IMR-90 (cell line): ENCODE measurements around the gene PANK4. TPM values are rescaled to one million over a fixed set of nuclear protein-coding genes. Genes with fewer than 3 reads are reported as not detected.

Source experiments
- ATAC-seq: fragments of 200-7000 bp; cut with Tn5 transposase; 2 replicates; pipeline ENCODE4 v1.9.1; 2020; ENCODE audit warnings: low read depth, mild to moderate bottlenecking, moderate library complexity
- BruUV-seq: library from RNA; stranded (reverse); fragments of 400-500 nt; replicated peaks from 2 replicates; lab custom pipeline; 2021; lab: Mats Ljungman, UMichigan
- CTCF ChIA-PET: fragments of 300-600 bp; formaldehyde crosslinking; extraction: SDS; loops from one replicate; lab custom pipeline; 2021; ENCODE audit warnings: antibody characterized with exemption; lab: Yijun Ruan, JAX
- POLR2A ChIA-PET: fragments of 300-600 bp; sonication (Branson Sonifier 250); formaldehyde crosslinking; loops from one replicate; lab custom pipeline; 2022; ENCODE audit warnings: antibody characterized with exemption; ENCODE audit not compliant: unreplicated experiment; lab: Charles Lee
- DNase-seq: peaks from one replicate; pipeline ENCODE4 v3.0.0; 2013
- H2AFZ ChIP-seq: replicated peaks from 2 replicates; pipeline ENCODE3; 2013; ENCODE audit warnings: low read length, mild to moderate bottlenecking; ENCODE audit not compliant: poor library complexity
- H2AK5ac ChIP-seq: 2 replicates; pipeline ENCODE4 v1.6.1; 2013; ENCODE audit warnings: low read depth, low read length, inconsistent platforms
- H2AK9ac ChIP-seq: replicated peaks from 2 replicates; pipeline ENCODE3; 2013; ENCODE audit warnings: mild to moderate bottlenecking, low read depth, low read length, moderate library complexity; ENCODE audit not compliant: poor library complexity
- H2BK120ac ChIP-seq: 2 replicates; pipeline ENCODE4 v1.6.1; 2013; ENCODE audit warnings: low read depth, low read length, inconsistent platforms
- H2BK15ac ChIP-seq: 3 replicates; pipeline ENCODE4 v1.6.1; 2013; ENCODE audit warnings: low read depth, low read length, inconsistent platforms
- H2BK20ac ChIP-seq: 2 replicates; pipeline ENCODE4 v1.6.1; 2013; ENCODE audit warnings: low read depth, mild to moderate bottlenecking, inconsistent platforms, low read length, moderate library complexity
- H2BK5ac ChIP-seq: 2 replicates; pipeline ENCODE4 v1.6.1; 2013; ENCODE audit warnings: mild to moderate bottlenecking, low read depth, low read length, inconsistent platforms; ENCODE audit not compliant: poor library complexity, severe bottlenecking
- H3K14ac ChIP-seq: replicated peaks from 2 replicates; pipeline ENCODE4 v1.6.1; 2013; ENCODE audit warnings: low read depth, low read length, inconsistent platforms
- H3K18ac ChIP-seq: 2 replicates; pipeline ENCODE4 v1.6.1; 2013; ENCODE audit warnings: low read depth, low read length, control low read depth
- H3K23ac ChIP-seq: 2 replicates; pipeline ENCODE4 v1.6.1; 2013; ENCODE audit warnings: low read depth, low read length, inconsistent platforms
- H3K27ac ChIP-seq: 2 replicates; pipeline ENCODE4 v1.5.1; 2013; ENCODE audit warnings: mild to moderate bottlenecking, control low read depth, low read length; ENCODE audit not compliant: insufficient read depth
- H3K27me3 ChIP-seq: 2 replicates; pipeline ENCODE4 v1.6.1; 2013; ENCODE audit warnings: low read length; ENCODE audit not compliant: control insufficient read depth, insufficient read depth
- H3K36me3 ChIP-seq: 2 replicates; pipeline ENCODE4 v1.6.1; 2013; ENCODE audit warnings: low read length, mixed read lengths; ENCODE audit not compliant: control insufficient read depth, insufficient read depth
- H3K4ac ChIP-seq: 2 replicates; pipeline ENCODE4 v1.6.1; 2013; ENCODE audit warnings: low read depth, low read length, inconsistent platforms
- H3K4me1 ChIP-seq: 2 replicates; pipeline ENCODE4 v1.6.1; 2013; ENCODE audit warnings: low read length, mixed read lengths; ENCODE audit not compliant: control insufficient read depth, insufficient read depth
- H3K4me2 ChIP-seq: 2 replicates; pipeline ENCODE4 v1.6.1; 2013; ENCODE audit warnings: low read depth, mild to moderate bottlenecking, control low read depth, low read length, moderate library complexity
- H3K4me3 ChIP-seq: 2 replicates; pipeline ENCODE4 v1.5.1; 2013; ENCODE audit warnings: low read depth, mild to moderate bottlenecking, control low read depth, low read length, moderate library complexity; ENCODE audit not compliant: insufficient read depth
- H3K56ac ChIP-seq: 2 replicates; pipeline ENCODE4 v1.6.1; 2013; ENCODE audit warnings: low read length, inconsistent platforms; ENCODE audit not compliant: insufficient read depth; ENCODE audit errors: extremely low read depth
- H3K79me1 ChIP-seq, 2 experiments: 2 replicates each; pipeline ENCODE4 v1.6.1; 2013; ENCODE audit warnings: low read length in 2 of 2, inconsistent platforms in 1 of 2, low read depth in 1 of 2
- H3K9ac ChIP-seq: 2 replicates; pipeline ENCODE4 v1.6.1; 2013; ENCODE audit warnings: low read depth, low read length, control low read depth
- H3K9me1 ChIP-seq: 2 replicates; pipeline ENCODE4 v1.6.1; 2013; ENCODE audit warnings: low read length, inconsistent platforms; ENCODE audit not compliant: insufficient read depth
- H3K9me3 ChIP-seq: 2 replicates; pipeline ENCODE4 v1.6.1; 2013; ENCODE audit warnings: low read length; ENCODE audit not compliant: control insufficient read depth, insufficient read depth
- H4K20me1 ChIP-seq: 2 replicates; pipeline ENCODE4 v1.6.1; 2013; ENCODE audit warnings: low read length, inconsistent platforms; ENCODE audit not compliant: insufficient read depth
- H4K5ac ChIP-seq: 2 replicates; pipeline ENCODE4 v1.6.1; 2013; ENCODE audit warnings: mild to moderate bottlenecking, low read depth, low read length, control low read depth
- H4K8ac ChIP-seq, 2 experiments: 2 replicates each; pipeline ENCODE4 v1.6.1; 2013; ENCODE audit warnings: low read depth in 2 of 2, low read length in 2 of 2, control low read depth in 1 of 2, inconsistent platforms in 1 of 2
- H4K91ac ChIP-seq: 2 replicates; pipeline ENCODE4 v1.6.1; 2013; ENCODE audit warnings: low read depth, low read length, inconsistent platforms; ENCODE audit not compliant: insufficient read depth
- CEBPB ChIP-seq: IDR thresholded peaks from 2 replicates; pipeline ENCODE4 v1.6.1; 2012; ENCODE audit warnings: low read depth, low read length, improper control_type of control experiment
- ELK1 ChIP-seq: fragments of 150-350 bp; IDR thresholded peaks from 2 replicates; pipeline ENCODE4 v1.6.1; 2016; ENCODE audit warnings: low read depth, mild to moderate bottlenecking, low read length, moderate library complexity, borderline replicate concordance
- FOS ChIP-seq: fragments of 150-350 bp; IDR thresholded peaks from 2 replicates; pipeline ENCODE4 v1.6.1; 2016; ENCODE audit warnings: low read depth, low read length
- MAFK ChIP-seq: IDR thresholded peaks from 2 replicates; pipeline ENCODE4 v1.6.1; 2012; ENCODE audit warnings: low read depth, low read length, improper control_type of control experiment
- MAZ ChIP-seq: IDR thresholded peaks from 2 replicates; pipeline ENCODE4 v1.6.1; 2012; ENCODE audit warnings: low read depth, mild to moderate bottlenecking, low read length, improper control_type of control experiment, moderate library complexity, borderline replicate concordance
- POLR2A ChIP-seq: IDR thresholded peaks from 2 replicates; pipeline ENCODE4 v1.6.1; 2012; ENCODE audit warnings: mild to moderate bottlenecking, low read depth, low read length
- RAD21 ChIP-seq: IDR thresholded peaks from 2 replicates; pipeline ENCODE4 v1.6.1; 2012; ENCODE audit warnings: low read length, improper control_type of control experiment
- RCOR1 ChIP-seq: IDR thresholded peaks from 2 replicates; pipeline ENCODE4 v1.6.1; 2012; ENCODE audit warnings: mild to moderate bottlenecking, low read length, improper control_type of control experiment; ENCODE audit not compliant: insufficient replicate concordance
- RFX5 ChIP-seq: IDR thresholded peaks from 2 replicates; pipeline ENCODE4 v1.8.0; 2012; ENCODE audit warnings: low read depth, mild to moderate bottlenecking, low read length, moderate library complexity
- SMC3 ChIP-seq: fragments of 150-350 bp; IDR thresholded peaks from 2 replicates; pipeline ENCODE4 v1.6.1; 2016; ENCODE audit warnings: low read depth, mild to moderate bottlenecking, antibody characterized with exemption, low read length, moderate library complexity
- WGBS, 2 experiments: methylation state at CpG; one replicate each; pipeline versions ENCODE4 v1.1.5 to v1.1.7; 2013; ENCODE audit warnings: missing lambda C conversion rate in 2 of 2; ENCODE audit not compliant: insufficient read length in 1 of 2; ENCODE audit errors: extremely low coverage in 2 of 2; 5-methylcytosine and 5-hydroxymethylcytosine counted together
- dilution Hi-C: fragments of 300-500 bp; cut with HindIII; formaldehyde crosslinking; loops from one replicate; pipeline ENCODE4 v1.14.3; 2018; ENCODE audit warnings: low sequenced_read_pairs; ENCODE audit not compliant: unreplicated experiment
- in situ Hi-C: fragments of 300-500 bp; cut with MboI; formaldehyde crosslinking; loops from 3 replicates; pipeline ENCODE4 v1.14.3; 2019; ENCODE audit warnings: low sequenced_read_pairs, inconsistent platforms, mixed read lengths
- intact Hi-C: fragments of 100-400 bp; cut with micrococcal nuclease; formaldehyde crosslinking; loops from 2 replicates; pipeline ENCODE4 v1.10.0; 2022
- polyA plus RNA-seq, 3 experiments: library from polyadenylated mRNA; depleted of rRNA; stranded (reverse); fragments of >200 nt; gene quantifications; 2 replicates each; pipeline ENCODE4 v1.2.3, GENCODE V29; 2012; ENCODE audit warnings: low replicate concordance in 1 of 3
- total RNA-seq: library from RNA; depleted of rRNA; stranded (reverse); fragments of >200 nt; gene quantifications from 2 replicates; pipeline ENCODE4 v1.2.3, GENCODE V29; 2012
- TF ChIP-seq, protein P1 (sequence below): fragments of 150-350 bp; IDR thresholded peaks from 2 replicates; pipeline ENCODE4 v1.6.1; 2017; ENCODE audit warnings: mild to moderate bottlenecking, antibody characterized with exemption, low read length, low read depth
- TF ChIP-seq, protein P2 (sequence below): conservative IDR thresholded peaks from 2 replicates; pipeline ENCODE4 v1.5.1; 2012; ENCODE audit warnings: mild to moderate bottlenecking, low read depth, low read length, improper control_type of control experiment

The PANK4 gene
- total and polyA plus RNA-seq, 2 of the 4 experiments (the other 2 are of a cell fraction) = 14.0 to 18.5 TPM

GRCh38 chr1:2470290-2471158 lies 55.9 kb downstream of the PANK4 start:
- DNase-seq = no peak
- no TSS peak for BruUV-seq
- no peak overlapping the region for H3K23ac ChIP-seq
- ATAC-seq = no peak
- H3K9ac ChIP-seq = no peak overlapping the region
- no peaks in the 10 kb centered on the region for H4K20me1 ChIP-seq
- H3K4ac ChIP-seq = no peak overlapping the region
- no peak overlapping the region for H4K91ac ChIP-seq
- no peak overlapping the region for H3K27ac ChIP-seq
- intact Hi-C loops (no loop called here), dilution Hi-C loops (no loop called here), in situ Hi-C loops (no loop called here)
- ChIA-PET POLR2A (interaction anchor here (0.6 kb wide), 1 partner anchor 9 kb away, joined by 3 read pairs; no protein-coding TSS in a partner anchor), CTCF (interaction anchor here (1.3 kb wide), 1 partner anchor 10 kb away, joined by 3 read pairs; no protein-coding TSS in a partner anchor)
- H2BK15ac ChIP-seq = no peak overlapping the region
- H3K27me3 ChIP-seq = peaks cover 34% of the 10 kb centered on the region; the same call in 1 of the 2 replicates
- H2BK120ac ChIP-seq = no peak overlapping the region
- no peaks in the 10 kb centered on the region for H3K79me1 ChIP-seq
- H2AK9ac ChIP-seq = no peak overlapping the region
- no peak overlapping the region for H3K18ac ChIP-seq
- H2AK5ac ChIP-seq = no peak overlapping the region
- no peak overlapping the region for H3K14ac ChIP-seq
- no peak overlapping the region for H4K8ac ChIP-seq
- no peak overlapping the region for H3K56ac ChIP-seq
- TF ChIP-seq CEBPB (no peak), POLR2A (no peak), MAZ (no peak), SMC3 (no peak), RCOR1 (no peak), ELK1 (no peak), MAFK (no peak), RFX5 (no peak), FOS (no peak), RAD21 (no peak)
- TF ChIP-seq, protein P1, sequence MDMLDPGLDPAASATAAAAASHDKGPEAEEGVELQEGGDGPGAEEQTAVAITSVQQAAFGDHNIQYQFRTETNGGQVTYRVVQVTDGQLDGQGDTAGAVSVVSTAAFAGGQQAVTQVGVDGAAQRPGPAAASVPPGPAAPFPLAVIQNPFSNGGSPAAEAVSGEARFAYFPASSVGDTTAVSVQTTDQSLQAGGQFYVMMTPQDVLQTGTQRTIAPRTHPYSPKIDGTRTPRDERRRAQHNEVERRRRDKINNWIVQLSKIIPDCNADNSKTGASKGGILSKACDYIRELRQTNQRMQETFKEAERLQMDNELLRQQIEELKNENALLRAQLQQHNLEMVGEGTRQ = no peak
- TF ChIP-seq, protein P2, sequence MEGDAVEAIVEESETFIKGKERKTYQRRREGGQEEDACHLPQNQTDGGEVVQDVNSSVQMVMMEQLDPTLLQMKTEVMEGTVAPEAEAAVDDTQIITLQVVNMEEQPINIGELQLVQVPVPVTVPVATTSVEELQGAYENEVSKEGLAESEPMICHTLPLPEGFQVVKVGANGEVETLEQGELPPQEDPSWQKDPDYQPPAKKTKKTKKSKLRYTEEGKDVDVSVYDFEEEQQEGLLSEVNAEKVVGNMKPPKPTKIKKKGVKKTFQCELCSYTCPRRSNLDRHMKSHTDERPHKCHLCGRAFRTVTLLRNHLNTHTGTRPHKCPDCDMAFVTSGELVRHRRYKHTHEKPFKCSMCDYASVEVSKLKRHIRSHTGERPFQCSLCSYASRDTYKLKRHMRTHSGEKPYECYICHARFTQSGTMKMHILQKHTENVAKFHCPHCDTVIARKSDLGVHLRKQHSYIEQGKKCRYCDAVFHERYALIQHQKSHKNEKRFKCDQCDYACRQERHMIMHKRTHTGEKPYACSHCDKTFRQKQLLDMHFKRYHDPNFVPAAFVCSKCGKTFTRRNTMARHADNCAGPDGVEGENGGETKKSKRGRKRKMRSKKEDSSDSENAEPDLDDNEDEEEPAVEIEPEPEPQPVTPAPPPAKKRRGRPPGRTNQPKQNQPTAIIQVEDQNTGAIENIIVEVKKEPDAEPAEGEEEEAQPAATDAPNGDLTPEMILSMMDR = no peak
- no peaks in the 10 kb centered on the region for H3K4me1 ChIP-seq
- no peak overlapping the region for H2AFZ ChIP-seq
- no peaks in the 10 kb centered on the region for H3K9me1 ChIP-seq
- H2BK5ac ChIP-seq = no peak overlapping the region
- no peaks in the 10 kb centered on the region for H3K36me3 ChIP-seq
- H4K5ac ChIP-seq = no peak overlapping the region
- WGBS, 2 experiments = 15% methylated on average over 16 of the region's 27 CpGs; no CpG with 5 or more reads in 1 of the 2 experiments
- H3K4me3 ChIP-seq = no peak overlapping the region
- no peak overlapping the region for H2BK20ac ChIP-seq
- H3K9me3 ChIP-seq = no peaks in the 10 kb centered on the region
- H3K4me2 ChIP-seq = no peak overlapping the region
